Measurements from ENCODE around the gene PWWP2A. TPM values are rescaled to one million over a fixed set of nuclear protein-coding genes. Genes with fewer than 3 reads are reported as not detected.

Gene PWWP2A
- total RNA-seq, 1 donor from 2014 or later, result 9.9 TPM

GRCh38 chr5:160128632-160129031, 9.4 kb upstream of the PWWP2A start:
- no peak for DNase-seq
- TF ChIP-seq CTCF (IDR thresholded peaks at IDR 0.05; ENCODE audit: borderline replicate concordance), result no peak
- intact Hi-C loops (cut with micrococcal nuclease), result no loop called here
- Histone ChIP-seq H3K27me3 (ENCODE audit: low read depth) (no peaks in the 10 kb centered on the region), H3K27ac (replicated peaks) (no peak overlapping the region), H3K36me3 (no peaks in the 10 kb centered on the region), H3K4me3 (no peak overlapping the region), H3K9me3 (replicated peaks) (no peaks in the 10 kb centered on the region), H3K4me1 (peaks cover 10% of the 10 kb centered on the region)

- Histone ChIP-seq H3K27ac (replicated peaks) (peak overlapping the region; percentile 53), H3K27me3 (ENCODE audit: low read depth) (no peaks in the 10 kb centered on the region), H3K4me1 (peaks cover 30% of the 10 kb centered on the region), H3K9me3 (replicated peaks) (no peaks in the 10 kb centered on the region), H3K4me3 (peak overlapping the region; percentile 42), H3K36me3 (peaks cover 25% of the 10 kb centered on the region)
- intact Hi-C loops (cut with micrococcal nuclease), result no loop called here
- peak; percentile 49 for TF ChIP-seq CTCF (IDR thresholded peaks at IDR 0.05; ENCODE audit: borderline replicate concordance)
- no peak for DNase-seq
These were observed 636 bp upstream of the PWWP2A start for GRCh38 chr5:160119905-160120266.

GRCh38 chr5:160118349-160119141, 705 bp downstream of the PWWP2A start:
- Histone ChIP-seq H3K36me3 (peaks cover 25% of the 10 kb centered on the region), H3K27ac (replicated peaks) (peak overlapping the region; percentile 93), H3K9me3 (replicated peaks) (no peaks in the 10 kb centered on the region), H3K27me3 (ENCODE audit: low read depth) (no peaks in the 10 kb centered on the region), H3K4me1 (peaks cover 30% of the 10 kb centered on the region), H3K4me3 (peak overlapping the region; percentile 78)
- DNase-seq, result peak; percentile 52
- no peak for TF ChIP-seq CTCF (IDR thresholded peaks at IDR 0.05; ENCODE audit: borderline replicate concordance)
- intact Hi-C loops (cut with micrococcal nuclease), result no loop called here

GRCh38 chr5:160116991-160117390, 2.3 kb downstream of the PWWP2A start:
- DNase-seq, result no peak
- no peak for TF ChIP-seq CTCF (IDR thresholded peaks at IDR 0.05; ENCODE audit: borderline replicate concordance)
- Histone ChIP-seq H3K4me1 (peaks cover 30% of the 10 kb centered on the region), H3K4me3 (no peak overlapping the region), H3K27ac (replicated peaks) (no peak overlapping the region), H3K36me3 (peaks cover 38% of the 10 kb centered on the region), H3K9me3 (replicated peaks) (no peaks in the 10 kb centered on the region), H3K27me3 (ENCODE audit: low read depth) (no peaks in the 10 kb centered on the region)
- intact Hi-C loops (cut with micrococcal nuclease), result no loop called here

- no peak overlapping the region for H3K27ac ChIP-seq (replicated peaks)
- TF ChIP-seq CTCF (IDR thresholded peaks at IDR 0.05; ENCODE audit: borderline replicate concordance), result no peak
- intact Hi-C loops (cut with micrococcal nuclease), result no loop called here
- H3K9me3 ChIP-seq (replicated peaks), result no peaks in the 10 kb centered on the region
- no peak for DNase-seq
- H3K36me3 ChIP-seq, result peaks cover 35% of the 10 kb centered on the region
- H3K4me1 ChIP-seq, result peaks cover 15% of the 10 kb centered on the region
- H3K27me3 ChIP-seq (ENCODE audit: low read depth), result no peaks in the 10 kb centered on the region
- H3K4me3 ChIP-seq, result no peak overlapping the region
These were observed 11.1 kb downstream of the PWWP2A start for GRCh38 chr5:160108124-160108523.

Measured in left ventricle myocardium inferior (tissue), 1 donor.